DND-41 (cell line): Measurements from ENCODE around the gene GPR107.

ENCODE experiments used
- ATAC-seq: fragments of 200-7000 bp; cut with Tn5 transposase; 3 replicates; pipeline ENCODE4 v1.9.1; 2021; ENCODE audit warnings: low read depth; ENCODE audit not compliant: insufficient read depth
- DNase-seq: peaks from one replicate; pipeline ENCODE4 v3.0.0-alpha.2; 2020
- H2AFZ ChIP-seq: 2 replicates; pipeline ENCODE4 v1.6.0; 2012; ENCODE audit warnings: low read depth, low read length
- H3K27ac ChIP-seq: 2 replicates; pipeline ENCODE4 v1.5.1; 2012; ENCODE audit warnings: low read length, inconsistent platforms
- H3K27me3 ChIP-seq: fragments of 200-600 bp; sonication (generic); 2 replicates; pipeline ENCODE4 v1.6.0; 2012; ENCODE audit warnings: low read length, mild to moderate bottlenecking, inconsistent platforms; ENCODE audit not compliant: insufficient read depth, poor library complexity
- H3K36me3 ChIP-seq: 2 replicates; pipeline ENCODE4 v1.5.1; 2012; ENCODE audit warnings: low read length, inconsistent platforms; ENCODE audit not compliant: insufficient read depth
- H3K4me1 ChIP-seq: 2 replicates; pipeline ENCODE4 v1.5.1; 2012; ENCODE audit warnings: mild to moderate bottlenecking, low read length; ENCODE audit not compliant: insufficient read depth
- H3K4me2 ChIP-seq: 2 replicates; pipeline ENCODE4 v1.6.0; 2012; ENCODE audit warnings: mild to moderate bottlenecking, moderate library complexity, low read length, inconsistent platforms; ENCODE audit not compliant: insufficient read depth
- H3K4me3 ChIP-seq, 2 experiments: fragments of 200-600 bp in 1 of 2; shearing (Covaris generic) in 1 of 2; 2 replicates each; pipeline ENCODE4 v1.5.1; 2012 to 2016; ENCODE audit warnings: inconsistent platforms in 2 of 2, low read length in 2 of 2, mild to moderate bottlenecking in 2 of 2, low read depth in 1 of 2, moderate library complexity in 1 of 2
- H3K79me2 ChIP-seq: 2 replicates; pipeline ENCODE4 v1.6.0; 2012; ENCODE audit warnings: low read length, inconsistent platforms; ENCODE audit not compliant: insufficient read depth
- H3K9ac ChIP-seq: 2 replicates; pipeline ENCODE4 v1.6.0; 2012; ENCODE audit warnings: low read depth, mild to moderate bottlenecking, inconsistent platforms, low read length, moderate library complexity
- H3K9me3 ChIP-seq: 2 replicates; pipeline ENCODE4 v1.5.1; 2012; ENCODE audit warnings: low read length, moderate library complexity, mild to moderate bottlenecking, inconsistent platforms; ENCODE audit not compliant: insufficient read depth, severe bottlenecking
- H4K20me1 ChIP-seq: 2 replicates; pipeline ENCODE4 v1.6.0; 2012; ENCODE audit warnings: low read length; ENCODE audit not compliant: insufficient read depth
- CTCF ChIP-seq: IDR thresholded peaks from 2 replicates; pipeline ENCODE4 v1.5.1; 2012; ENCODE audit warnings: borderline replicate concordance, low read length, moderate library complexity, mild to moderate bottlenecking; ENCODE audit not compliant: poor library complexity, severe bottlenecking; ENCODE audit errors: extremely low read depth
- EZH2 ChIP-seq: IDR thresholded peaks from 3 replicates; pipeline ENCODE4 v1.6.1; 2012; ENCODE audit warnings: borderline replicate concordance, low read depth, mild to moderate bottlenecking, moderate library complexity, low read length, inconsistent platforms; ENCODE audit not compliant: severe bottlenecking

Gene GPR107

GRCh38 chr9:130150779-130151382 lies 97.2 kb downstream of the GPR107 start:
- no peak overlapping the region for H3K9ac ChIP-seq
- no peak overlapping the region for H2AFZ ChIP-seq
- no peak overlapping the region for H3K4me2 ChIP-seq

GRCh38 chr9:130154816-130155215 lies 101.1 kb downstream of the GPR107 start:
- no peaks in the 10 kb centered on the region for H3K79me2 ChIP-seq
- H3K36me3 ChIP-seq = no peaks in the 10 kb centered on the region
- H3K4me2 ChIP-seq = no peak overlapping the region
- no peaks in the 10 kb centered on the region for H3K27me3 ChIP-seq
- no peak overlapping the region for H3K9ac ChIP-seq
- H4K20me1 ChIP-seq = no peaks in the 10 kb centered on the region
- no peak overlapping the region for H3K27ac ChIP-seq
- no peaks in the 10 kb centered on the region for H3K9me3 ChIP-seq
- ATAC-seq (no peak), DNase-seq (no peak)
- H3K4me3 ChIP-seq = no peak overlapping the region
- TF ChIP-seq EZH2 (no peak), CTCF (no peak)
- H2AFZ ChIP-seq = no peak overlapping the region
- H3K4me1 ChIP-seq = no peaks in the 10 kb centered on the region

More at GRCh38 chr9:130150779-130151382, 97.2 kb downstream of the GPR107 start:
- H3K27ac ChIP-seq = no peak overlapping the region
- H3K27me3 ChIP-seq = no peaks in the 10 kb centered on the region
- H3K36me3 ChIP-seq = no peaks in the 10 kb centered on the region
- no peaks in the 10 kb centered on the region for H3K9me3 ChIP-seq
- H3K4me1 ChIP-seq = no peaks in the 10 kb centered on the region
- ATAC-seq (no peak), DNase-seq (no peak)
- no peaks in the 10 kb centered on the region for H4K20me1 ChIP-seq
- no peak for TF ChIP-seq CTCF
- TF ChIP-seq EZH2 = no peak
- no peaks in the 10 kb centered on the region for H3K79me2 ChIP-seq
- H3K4me3 ChIP-seq = no peak overlapping the region

GRCh38 chr9:130155647-130156046 lies 101.9 kb downstream of the GPR107 start:
- DNase-seq (no peak), ATAC-seq (no peak)
- H3K79me2 ChIP-seq = no peaks in the 10 kb centered on the region
- no peak overlapping the region for H3K27ac ChIP-seq
- no peaks in the 10 kb centered on the region for H3K36me3 ChIP-seq
- H3K4me2 ChIP-seq = no peak overlapping the region
- no peaks in the 10 kb centered on the region for H3K4me1 ChIP-seq
- H3K4me3 ChIP-seq = no peak overlapping the region
- no peak overlapping the region for H3K9ac ChIP-seq
- TF ChIP-seq CTCF = no peak
- TF ChIP-seq EZH2 = no peak
- no peak overlapping the region for H2AFZ ChIP-seq
- H3K27me3 ChIP-seq = no peaks in the 10 kb centered on the region
- no peaks in the 10 kb centered on the region for H4K20me1 ChIP-seq
- H3K9me3 ChIP-seq = no peaks in the 10 kb centered on the region
